GM21390 (cell line): ENCODE measurements around the gene SEC14L6.
"Not testable (repeated sequence)": the region's sequence is repeated elsewhere in the genome, so short reads cannot be mapped to it uniquely, and the experiment has no call there.

Source experiments
- ATAC-seq: cut with Tn5 transposase; IDR thresholded peaks from one replicate; pipeline ENCODE4 v1.9.1; 2021; ENCODE audit not compliant: unreplicated experiment

The SEC14L6 gene

DNA sequence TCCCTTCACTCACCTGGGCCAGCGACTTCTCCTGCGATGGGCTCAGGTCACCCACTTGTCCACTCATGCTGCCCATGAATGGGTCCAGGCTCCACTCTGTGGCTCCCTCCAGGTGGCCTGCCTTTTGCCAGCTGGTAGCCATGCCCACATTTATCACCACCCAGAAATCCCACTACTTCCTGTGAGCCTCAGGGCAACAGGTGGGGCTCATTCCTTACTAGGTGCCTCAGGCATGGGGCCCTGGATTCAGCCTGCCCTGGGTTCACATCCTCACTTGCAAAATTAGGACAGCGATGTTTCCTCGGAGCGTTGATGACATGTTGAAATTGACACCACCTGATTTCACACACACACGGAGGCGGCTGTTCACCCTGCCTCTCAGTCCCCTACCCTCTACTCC lies at the start of gene SEC14L6:
SEC14L6 (minus strand) TSS at position 126 of the 400 bp plus-strand sequence; CDS start at position 67, 59 bp downstream.
- ATAC-seq, result no peak

DNA sequence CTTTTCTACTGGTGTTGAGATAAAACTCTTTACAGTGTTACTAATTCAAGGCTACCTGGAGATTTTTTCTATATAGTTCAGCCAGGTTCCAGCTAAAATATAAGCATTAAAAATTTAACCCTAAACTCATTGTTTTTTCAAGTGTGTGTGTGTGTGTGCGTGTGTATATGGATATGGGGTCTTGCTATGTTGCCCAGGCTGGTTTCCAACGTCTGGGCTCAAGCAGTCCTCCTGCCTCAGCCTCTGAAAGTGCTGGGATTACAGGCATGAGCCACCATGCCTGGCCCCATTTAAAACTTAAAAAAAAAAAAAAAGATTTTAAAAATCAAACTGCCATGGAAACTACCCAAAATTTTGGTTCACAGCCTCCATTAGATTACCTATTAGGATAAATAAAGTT lies 49.7 kb upstream of the SEC14L6 start:
- ATAC-seq, result no peak

DNA sequence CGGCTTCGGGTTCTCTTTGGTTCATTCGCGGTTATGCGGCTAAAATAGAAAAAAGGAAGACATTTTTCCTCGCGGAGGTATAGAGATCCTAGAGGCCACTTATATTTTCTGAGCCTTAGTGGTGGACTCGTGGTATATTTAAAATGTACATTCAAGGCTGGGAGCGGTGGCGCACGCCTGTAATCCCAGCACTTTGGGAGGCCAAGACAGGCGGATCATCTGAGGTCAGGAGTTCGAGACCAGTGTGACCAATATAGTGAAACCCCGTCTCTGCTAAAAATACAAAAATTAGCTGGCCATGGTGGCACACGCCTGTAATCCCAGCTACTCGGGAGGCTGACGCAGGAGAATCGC lies 45.8 kb upstream of the SEC14L6 start:
- ATAC-seq, result not testable (repeated sequence)

- ATAC-seq, result peak; percentile 97
Measured at GRCh38 chr22:30591588-30592359, 45.2 kb upstream of the SEC14L6 start, which contains the start of gene PES1. TSS of gene PES1 (minus strand) at chr22:30591910. CDS start at chr22:30591833, 77 bp downstream.

GRCh38 chr22:30591191-30591587 lies 44.6 kb upstream of the SEC14L6 start:
- no peak for ATAC-seq

DNA sequence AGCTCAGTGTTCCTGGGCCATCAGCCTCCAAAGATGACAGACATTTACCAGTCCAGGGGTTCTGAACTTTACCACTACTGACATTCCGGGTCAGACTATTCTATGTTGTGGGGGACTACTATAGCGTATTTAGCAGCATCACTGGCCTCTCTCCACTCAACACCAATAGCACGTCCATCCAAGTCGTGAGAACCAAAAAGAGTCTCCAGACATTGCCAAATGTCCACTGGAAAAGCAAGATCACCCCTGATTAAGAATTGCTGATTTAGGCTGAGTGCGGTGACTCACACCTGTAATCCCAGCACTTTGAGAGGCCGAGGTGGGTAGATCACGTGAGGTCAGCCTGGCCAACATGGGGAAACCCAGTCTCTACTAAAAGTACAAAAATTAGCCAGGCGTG lies 39.9 kb upstream of the SEC14L6 start:
- no peak for ATAC-seq

DNA sequence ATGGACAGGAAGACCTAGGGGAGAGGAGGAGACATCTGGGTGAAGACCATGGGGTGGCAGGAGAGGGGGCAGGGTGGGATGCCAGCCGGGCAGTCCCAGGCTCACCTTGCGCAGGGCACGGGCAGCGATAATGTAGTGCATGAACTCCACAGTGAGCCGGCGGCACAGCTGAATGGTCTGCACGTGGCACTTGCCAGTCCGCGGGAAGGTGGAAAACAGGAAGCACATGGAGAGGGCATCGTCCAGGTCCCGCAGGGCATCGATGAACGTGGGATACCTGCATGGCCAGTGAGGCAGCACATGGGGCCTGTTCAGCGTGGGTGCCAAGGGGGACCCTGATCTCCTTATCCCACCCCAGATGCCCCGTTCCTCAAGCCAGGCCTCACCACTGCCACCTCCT lies 37.9 kb upstream of the SEC14L6 start:
- no peak for ATAC-seq

DNA sequence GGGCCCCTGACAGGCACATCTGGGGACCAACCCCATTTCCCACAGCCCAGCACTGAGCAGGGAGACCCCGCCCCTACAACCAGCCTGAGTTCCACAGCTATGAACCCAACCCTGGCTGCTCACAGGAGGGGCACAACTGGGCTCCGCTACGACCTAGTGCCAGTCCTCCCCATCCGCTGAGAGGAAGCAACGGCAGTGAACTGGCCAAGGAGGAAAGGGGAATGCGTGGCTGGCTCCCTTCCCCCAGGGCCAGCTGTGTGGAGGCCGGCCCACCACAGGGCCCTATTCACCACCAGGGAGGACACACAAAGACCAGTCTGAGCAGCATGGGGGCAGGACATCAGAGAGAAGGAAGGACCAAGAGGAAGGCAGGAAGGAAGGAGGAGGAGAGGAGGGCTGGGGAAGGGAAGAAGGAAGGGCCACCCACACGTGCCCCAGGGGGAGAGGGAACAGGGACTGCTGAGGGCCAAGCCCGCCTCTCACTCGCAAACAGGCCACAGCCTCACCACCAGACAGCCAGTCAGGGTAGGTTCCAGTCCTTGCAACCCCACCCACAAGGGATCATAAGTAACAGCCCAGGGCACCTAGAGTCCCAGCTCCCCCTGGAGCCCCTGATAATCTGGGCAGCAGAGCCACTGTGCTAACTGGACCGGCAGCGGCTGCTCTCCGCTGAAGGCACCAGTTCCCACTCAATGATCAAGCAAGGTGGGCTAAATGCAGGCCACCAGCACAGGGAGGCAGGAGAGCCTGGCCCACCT lies 36.4 kb upstream of the SEC14L6 start:
- no peak for ATAC-seq

- ATAC-seq, result no peak
Measured at GRCh38 chr22:30582051-30582450, 35.5 kb upstream of the SEC14L6 start.

GRCh38 chr22:30580896-30581295 lies 34.4 kb upstream of the SEC14L6 start:
- ATAC-seq, result no peak

DNA sequence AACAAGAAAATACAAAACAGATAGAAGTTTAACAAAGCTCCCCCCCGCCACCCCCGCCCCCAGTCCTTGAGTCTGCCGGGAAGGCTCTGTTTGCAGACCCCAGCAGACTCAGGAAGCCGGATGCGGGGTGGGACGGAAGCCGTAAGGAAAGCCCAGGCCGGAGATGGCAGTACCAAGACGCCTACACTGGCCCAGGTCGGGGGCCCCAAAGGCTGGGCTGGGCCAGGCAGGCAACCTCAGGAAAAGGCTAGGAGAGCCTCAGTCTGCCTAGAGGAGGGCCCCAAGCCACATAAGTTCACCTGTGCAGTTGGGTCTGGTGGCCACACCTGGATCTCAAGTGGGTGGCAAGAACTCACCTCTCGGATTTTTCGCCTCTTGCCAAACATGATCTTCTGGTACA lies 31.9 kb upstream of the SEC14L6 start:
- ATAC-seq, result no peak

GRCh38 chr22:30575859-30576258 lies 29.3 kb upstream of the SEC14L6 start:
- no peak for ATAC-seq

DNA sequence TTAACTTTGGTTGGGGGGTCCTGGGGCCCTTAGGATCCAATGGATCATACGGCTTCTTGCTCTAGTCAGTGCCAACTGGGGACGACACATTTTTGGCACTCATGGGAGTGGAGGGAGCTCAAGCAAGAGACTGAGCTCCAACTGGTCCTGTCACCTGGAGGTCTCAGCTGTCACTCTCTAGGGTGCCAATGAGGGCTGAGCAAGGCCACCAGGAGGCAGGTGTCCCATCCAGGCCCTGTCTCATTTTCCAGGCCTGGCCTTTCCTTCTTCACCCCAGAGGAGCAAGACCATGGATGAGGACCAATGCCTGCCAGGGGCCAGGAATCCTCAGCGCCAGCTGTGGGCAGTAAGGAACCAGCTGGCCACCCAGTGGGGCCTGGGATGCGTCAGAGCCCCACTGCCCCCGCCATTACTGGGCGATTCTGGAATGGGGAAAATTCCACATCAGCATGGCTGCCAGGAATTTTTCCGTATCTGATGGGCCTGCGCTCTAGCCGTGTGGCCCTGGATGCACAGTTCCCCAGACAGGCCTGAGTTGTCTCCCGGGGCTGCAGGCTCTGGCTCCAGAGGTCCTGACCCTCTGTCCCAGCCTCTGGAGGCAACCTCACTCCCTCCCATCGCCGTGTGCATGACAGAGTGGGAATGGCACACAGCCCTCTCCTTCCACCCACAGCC lies 28.6 kb upstream of the SEC14L6 start:
- no peak for ATAC-seq

GRCh38 chr22:30574095-30574981 lies 27.8 kb upstream of the SEC14L6 start, which contains the start of gene GAL3ST1:
TSS of gene GAL3ST1 (minus strand) at chr22:30574665. CDS start at chr22:30557392, 17,273 bp downstream.
- ATAC-seq, result no peak

DNA sequence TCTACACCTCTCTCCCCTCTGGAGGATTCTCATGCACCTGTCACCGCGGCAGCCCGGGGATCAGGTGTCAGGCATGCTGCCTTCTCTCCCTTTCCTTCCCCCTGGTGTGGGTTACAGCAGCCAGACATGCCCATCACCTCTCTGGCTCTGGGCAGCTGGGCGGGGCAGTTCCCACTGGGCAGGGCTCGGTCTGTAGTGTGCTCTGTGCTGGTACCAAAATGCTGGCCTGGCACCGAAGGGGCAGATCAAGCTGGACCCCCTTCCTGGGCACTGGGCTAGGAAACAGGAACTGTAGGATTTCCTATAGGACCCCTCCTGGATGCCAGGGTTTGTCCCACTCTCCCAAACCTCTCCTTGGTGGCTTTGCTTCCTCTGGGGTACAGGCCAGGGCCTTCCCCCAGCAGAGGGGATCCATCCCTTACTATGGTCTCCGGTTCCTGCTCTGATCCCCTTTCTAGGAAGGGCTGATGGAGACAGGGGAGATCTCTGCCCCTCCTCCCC lies 27.1 kb upstream of the SEC14L6 start:
- no peak for ATAC-seq

DNA sequence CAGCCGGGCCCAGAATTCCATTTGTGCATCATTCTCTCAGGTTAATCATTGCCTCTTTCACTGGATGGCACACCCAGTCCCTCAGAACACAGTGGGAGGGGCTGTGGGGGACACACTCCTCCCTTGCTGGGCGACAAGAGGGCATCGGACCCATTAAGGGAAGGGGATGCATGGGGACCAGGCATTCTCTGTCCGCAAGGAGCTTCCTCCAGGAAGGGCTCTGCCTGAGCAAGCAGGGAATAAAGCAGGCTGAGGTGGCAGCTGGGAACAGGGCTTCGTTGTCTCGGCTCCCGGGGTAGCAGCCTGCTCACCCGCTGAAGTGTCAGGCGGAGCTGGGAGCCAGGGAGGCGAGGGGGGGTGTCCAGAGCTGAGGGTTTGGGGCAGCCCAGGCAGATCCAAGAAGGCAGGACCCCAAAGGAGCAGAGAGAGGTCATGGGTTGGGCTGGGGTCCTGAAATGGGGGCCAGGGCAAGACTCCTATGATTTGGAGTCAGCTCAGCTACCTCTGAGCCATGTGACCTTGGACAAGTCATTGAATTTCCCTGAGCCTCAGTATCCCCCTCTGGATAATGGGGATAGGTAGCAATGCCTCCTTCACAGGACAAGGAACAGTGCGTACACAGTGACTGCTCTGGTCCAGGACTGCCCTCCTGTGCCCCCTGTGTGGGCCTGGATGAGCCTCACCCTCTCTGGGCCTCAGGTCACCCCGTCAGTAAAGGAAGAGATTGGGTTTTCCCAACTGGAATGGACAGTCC lies 26.5 kb upstream of the SEC14L6 start:
- ATAC-seq, result no peak

DNA sequence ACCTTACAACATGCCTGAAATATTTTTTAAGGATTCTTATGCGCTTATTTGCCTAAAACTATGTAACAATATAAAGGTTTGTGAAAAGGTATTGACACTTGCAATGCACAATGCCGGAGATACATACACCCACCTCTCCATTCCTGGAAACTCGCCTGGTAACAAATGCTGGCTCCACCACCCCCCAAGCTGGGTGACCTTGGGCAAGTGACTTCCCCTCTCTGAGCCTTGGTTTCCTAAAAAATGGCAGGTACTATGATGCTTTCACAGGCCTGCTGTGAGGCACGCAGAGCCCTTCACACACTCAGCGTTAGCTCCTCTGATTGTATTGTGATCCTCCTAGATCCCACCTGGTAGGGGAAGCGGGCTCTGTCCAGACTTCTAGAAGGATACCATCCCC lies 25.7 kb upstream of the SEC14L6 start:
- ATAC-seq, result no peak

DNA sequence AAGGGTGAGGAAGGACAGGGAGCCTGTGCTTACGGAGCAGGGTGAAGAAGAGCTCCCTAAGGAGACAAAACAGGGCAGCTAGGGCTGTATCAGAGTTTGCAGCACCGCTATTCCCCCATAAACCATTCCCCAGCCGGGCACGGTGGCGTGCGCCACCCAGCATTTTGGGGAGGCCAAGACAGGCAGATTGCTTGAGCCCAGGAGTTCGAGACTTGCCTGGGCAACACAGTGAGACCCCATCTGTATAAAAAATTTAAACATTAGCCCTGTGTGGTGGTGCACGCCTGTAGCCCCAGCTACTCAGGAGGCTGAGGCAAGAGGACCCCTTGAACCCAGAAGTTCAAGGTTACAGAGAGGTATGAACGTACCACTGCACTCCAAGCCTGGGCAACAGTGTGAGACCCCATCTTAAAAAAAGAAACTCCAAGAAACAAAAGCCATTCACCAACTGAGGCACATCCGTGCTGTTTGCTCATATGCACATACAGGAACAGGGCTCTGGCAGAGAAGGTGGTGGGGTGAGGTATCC lies 23.2 kb upstream of the SEC14L6 start:
- no peak for ATAC-seq

- ATAC-seq, result no peak
Measured at GRCh38 chr22:30568137-30568805, 21.7 kb upstream of the SEC14L6 start.
